ENCODE data around the gene TBX19.

Gene TBX19

DNA sequence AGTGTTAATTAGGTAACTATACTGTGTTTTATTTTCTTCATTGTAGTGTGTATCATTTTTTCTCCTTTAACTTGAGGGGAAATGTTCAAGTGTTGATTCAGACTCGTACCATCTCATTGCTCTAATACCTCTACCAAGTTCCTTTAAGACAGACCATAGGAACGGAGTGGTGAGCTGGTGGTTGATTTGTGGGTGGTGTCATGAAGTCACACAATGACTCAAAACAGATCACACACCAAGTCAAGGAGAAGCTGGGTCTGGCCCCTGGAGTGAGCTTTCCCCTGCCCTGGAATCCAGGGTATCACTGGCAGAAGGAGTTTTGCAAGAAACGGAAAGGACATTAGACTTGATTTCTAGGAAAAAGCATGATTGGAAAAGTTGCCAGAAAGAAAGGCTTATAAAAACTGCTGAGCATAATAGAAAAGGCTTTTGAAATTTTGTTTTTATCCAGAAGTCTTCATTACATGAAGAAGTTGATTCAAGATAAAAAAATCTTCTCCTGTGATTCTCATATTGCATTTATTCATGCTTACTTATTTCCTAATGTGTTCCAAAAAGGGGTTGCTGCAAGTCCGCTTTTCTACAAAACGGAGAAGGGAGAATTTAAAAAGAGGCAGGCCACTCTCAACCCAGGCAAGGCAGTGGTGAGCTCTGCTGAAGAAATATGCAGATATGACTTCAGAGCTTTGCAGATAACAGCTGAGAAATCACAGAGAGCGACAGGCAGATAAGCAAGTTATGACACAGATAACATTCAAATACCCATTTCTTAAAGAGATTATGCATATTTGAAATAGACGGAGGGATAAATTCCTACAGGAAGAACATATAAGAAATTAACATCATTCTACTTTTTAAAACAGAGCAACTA, 79.7 kb downstream of the TBX19 start:
- DNase-seq (ENCODE audit: low spot score): no peak

DNA sequence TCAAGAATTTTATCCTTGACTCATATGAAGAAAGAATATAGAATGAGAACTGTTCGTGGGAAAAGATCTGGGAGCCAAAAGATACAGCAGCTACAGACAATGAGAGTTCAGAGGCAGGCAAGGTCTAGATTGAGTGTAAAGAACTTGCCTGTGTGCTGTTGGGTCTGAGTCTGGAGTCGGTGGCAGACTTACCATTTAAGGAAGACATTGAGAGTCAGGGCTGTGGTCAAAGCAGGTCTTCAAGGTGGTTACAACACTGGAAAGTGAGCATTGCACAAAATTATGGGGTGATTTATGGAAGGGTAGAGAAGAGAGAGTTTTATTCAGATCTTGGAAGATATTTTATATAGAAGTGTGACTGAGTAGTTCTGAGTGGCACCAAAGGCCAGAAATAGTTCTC, 80.6 kb downstream of the TBX19 start:
- DNase-seq (ENCODE audit: low spot score): no peak

DNA sequence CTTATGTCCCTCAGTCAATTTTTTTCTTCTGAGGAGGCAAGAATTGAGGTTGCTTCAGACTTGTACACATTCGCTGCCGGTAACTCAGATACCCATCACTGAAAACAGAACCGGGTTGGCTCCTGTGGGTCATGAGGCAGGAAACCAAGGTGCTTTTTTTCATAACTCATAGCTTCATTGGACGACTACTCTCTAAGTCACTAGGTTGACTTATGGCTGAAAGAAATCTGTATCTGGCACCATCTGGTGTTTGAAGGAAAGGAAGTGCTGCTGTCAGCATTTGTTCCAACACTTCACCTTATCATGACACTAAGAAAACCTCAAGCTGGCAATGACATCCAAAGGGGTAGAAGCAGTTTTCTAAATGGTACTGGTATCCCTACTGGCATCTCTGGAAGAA, 82.3 kb downstream of the TBX19 start:
- peak; percentile 45 for DNase-seq (ENCODE audit: low spot score)

Measured in NAMALWA (cell line).